Colon (tissue), 2 donors: ENCODE measurements around the gene CHST2.

Experiments used
- FAIRE-seq: peaks from 2 replicates; lab custom pipeline; 2012; peaks lifted over from hg19 to GRCh38; lab: Jason Lieb, UNC
- donor health status: control.
- donor health status: control.

CHST2 gene

DNA sequence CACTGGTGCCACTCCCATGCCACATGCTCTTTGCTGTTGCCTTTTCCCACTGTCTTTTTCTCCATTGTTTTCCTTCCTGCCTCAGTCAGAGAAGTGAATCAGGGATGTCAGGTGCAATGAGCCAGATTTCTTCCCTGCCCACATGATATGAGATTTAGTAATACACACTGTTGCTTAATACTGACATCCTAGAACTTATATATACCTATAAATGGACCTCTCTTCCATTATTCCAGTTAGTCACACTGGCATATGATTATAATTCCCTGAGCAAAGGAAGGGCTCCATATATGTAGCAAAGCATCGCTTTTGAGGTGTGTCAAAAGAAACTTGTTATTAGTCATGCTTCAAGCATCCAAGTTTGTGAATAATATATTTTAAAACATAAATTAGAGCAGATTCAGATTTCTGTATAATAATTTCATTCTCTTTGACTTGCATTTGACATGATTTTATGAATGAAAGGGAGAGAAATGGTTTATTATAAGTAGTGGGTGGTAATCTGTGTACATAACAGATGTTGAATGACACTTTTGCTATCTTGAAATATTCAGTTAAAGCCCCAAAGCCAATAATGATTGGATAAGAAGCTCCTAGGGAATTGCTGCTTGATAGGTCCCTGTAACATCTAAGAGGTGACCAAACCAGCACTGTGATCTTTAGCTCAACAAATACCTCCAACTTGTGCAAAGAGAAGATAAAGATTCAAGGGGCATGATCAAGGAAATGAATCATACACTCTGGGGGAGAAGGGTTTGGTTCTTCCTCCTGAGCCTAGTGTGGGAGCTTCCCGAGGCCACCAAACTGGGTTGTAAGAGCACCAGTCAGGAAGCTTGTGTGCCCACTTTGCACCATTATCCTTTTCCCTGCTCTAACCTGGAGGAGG, 48.6 kb downstream of the CHST2 start:
- no peak for FAIRE-seq

GRCh38 chr3:143168855-143169192, 49.3 kb downstream of the CHST2 start:
- FAIRE-seq = no peak

- FAIRE-seq = no peak
Measured at GRCh38 chr3:143170074-143170473, 50.5 kb downstream of the CHST2 start.

GRCh38 chr3:143170676-143171075, 51.1 kb downstream of the CHST2 start:
- FAIRE-seq = no peak

GRCh38 chr3:143171141-143171980, 51.8 kb downstream of the CHST2 start:
- no peak for FAIRE-seq

- no peak for FAIRE-seq
Measured at GRCh38 chr3:143172062-143172794, 52.7 kb downstream of the CHST2 start.

DNA sequence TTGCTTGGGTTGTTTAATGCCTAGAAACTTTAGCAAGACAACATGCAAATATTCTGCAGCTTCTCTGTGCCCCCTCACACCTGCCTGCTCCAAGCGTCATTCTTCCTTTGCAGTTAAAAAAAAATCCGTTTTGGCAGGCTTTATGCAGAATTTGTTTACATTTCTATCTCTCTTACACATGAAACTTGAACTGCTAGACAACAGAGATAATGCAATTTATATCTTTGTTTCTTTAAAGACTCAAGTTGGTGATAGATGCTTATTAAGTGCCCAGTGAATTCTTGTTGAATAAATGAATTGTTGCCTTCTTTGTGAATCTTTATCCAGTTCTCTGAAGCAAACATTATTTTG, 53.2 kb downstream of the CHST2 start:
- FAIRE-seq = no peak

- FAIRE-seq = no peak
Measured at GRCh38 chr3:143173242-143173641, 53.7 kb downstream of the CHST2 start.
